Panc1 (cell line): Measurements from ENCODE around the gene AP5S1. TPM values are rescaled to one million over a fixed set of nuclear protein-coding genes. Genes with fewer than 3 reads are reported as not detected.

Experiments
- ATAC-seq: fragments of 200-7000 bp; cut with Tn5 transposase; 2 replicates; pipeline ENCODE4 v1.9.1; 2020; ENCODE audit warnings: mild to moderate bottlenecking, moderate library complexity
- BruUV-seq: library from RNA; stranded (reverse); fragments of 400-500 nt; replicated peaks from 2 replicates; lab custom pipeline; 2021; lab: Mats Ljungman, UMichigan
- CTCF ChIA-PET: fragments of 300-600 bp; sonication (Branson Sonifier 250); formaldehyde crosslinking; loops from one replicate; lab custom pipeline; 2022; ENCODE audit warnings: antibody characterized with exemption; lab: Charles Lee
- POLR2A ChIA-PET: fragments of 300-600 bp; sonication (Branson Sonifier 250); formaldehyde crosslinking; loops from one replicate; lab custom pipeline; 2022; ENCODE audit warnings: antibody characterized with exemption; lab: Charles Lee
- DNase-seq: peaks from one replicate; pipeline ENCODE4 v3.0.0-alpha.2; 2010; ENCODE audit warnings: low read depth, low spot score
- H3K27ac ChIP-seq: 2 replicates; pipeline ENCODE4 v1.5.1; 2011; ENCODE audit warnings: mild to moderate bottlenecking, low read length, inconsistent platforms
- H3K27me3 ChIP-seq: fragments of 200-500 bp; sonication (Bioruptor generic); 2 replicates; pipeline ENCODE4 v1.6.0; 2014; ENCODE audit warnings: low read length, inconsistent platforms; ENCODE audit not compliant: control insufficient read depth, insufficient read depth
- H3K36me3 ChIP-seq: fragments of 200-500 bp; sonication (Bioruptor generic); 2 replicates; pipeline ENCODE4 v1.5.1; 2014; ENCODE audit warnings: inconsistent platforms, mild to moderate bottlenecking, low read length, moderate library complexity; ENCODE audit not compliant: control insufficient read depth, insufficient read depth
- H3K4me1 ChIP-seq: 2 replicates; pipeline ENCODE4 v1.5.1; 2011; ENCODE audit warnings: inconsistent platforms, mild to moderate bottlenecking, low read length, moderate library complexity; ENCODE audit not compliant: control insufficient read depth, insufficient read depth
- H3K4me3 ChIP-seq, 2 experiments: 2 replicates each; pipeline ENCODE4 v1.5.1; 2011 to 2012; ENCODE audit warnings: low read depth in 2 of 2, low read length in 2 of 2, mild to moderate bottlenecking in 2 of 2, inconsistent platforms in 1 of 2, moderate library complexity in 1 of 2
- H3K9me3 ChIP-seq: fragments of 200-500 bp; sonication (Bioruptor generic); 2 replicates; pipeline ENCODE4 v1.5.1; 2014; ENCODE audit warnings: low read depth, mild to moderate bottlenecking, inconsistent platforms, low read length, moderate library complexity; ENCODE audit not compliant: control insufficient read depth, insufficient read depth
- POLR2AphosphoS5 ChIP-seq: IDR thresholded peaks from 2 replicates; pipeline ENCODE4 v1.6.1; 2012; ENCODE audit warnings: mild to moderate bottlenecking, low read depth, low read length, moderate library complexity
- REST ChIP-seq, 2 experiments: IDR thresholded peaks; 2 replicates each; pipeline ENCODE4 v1.6.1; 2011 to 2012; ENCODE audit warnings: low read depth in 2 of 2, control low read depth in 1 of 2, low read length in 1 of 2, mild to moderate bottlenecking in 1 of 2, moderate library complexity in 1 of 2; ENCODE audit not compliant: insufficient read depth in 1 of 2
- SIN3A ChIP-seq: IDR thresholded peaks from 2 replicates; pipeline ENCODE4 v1.6.1; 2012; ENCODE audit warnings: low read depth, mild to moderate bottlenecking, low read length, moderate library complexity, borderline replicate concordance; ENCODE audit not compliant: insufficient read depth
- TCF7L2 ChIP-seq: IDR thresholded peaks from 2 replicates; pipeline ENCODE4 v1.6.1; 2011; ENCODE audit warnings: mild to moderate bottlenecking, low read depth, low read length, inconsistent platforms
- in situ Hi-C: cut with HindIII; loops from 2 replicates; pipeline ENCODE4 v1.10.0; 2016; ENCODE audit warnings: low sequenced_read_pairs, low pct_unique_long_range_greater_than_20kb
- intact Hi-C: fragments of 100-400 bp; cut with micrococcal nuclease; formaldehyde crosslinking; loops from one replicate; pipeline ENCODE4 v1.10.0; 2022; ENCODE audit not compliant: unreplicated experiment
- total RNA-seq: library from RNA; stranded (reverse); gene quantifications from one replicate; pipeline ENCODE4 v1.2.1, GENCODE V29; 2021; ENCODE audit not compliant: unreplicated experiment
- TF ChIP-seq, protein P1 (sequence below): fragments of 450-650 bp; IDR thresholded peaks from 2 replicates; pipeline ENCODE4 v1.5.1; 2017; ENCODE audit warnings: mild to moderate bottlenecking

AP5S1 gene
- total RNA-seq, 1 experiment from 2014 or later, result 23.1 TPM

- Histone ChIP-seq H3K27ac (no peak overlapping the region), H3K36me3 (peaks cover 4% of the 10 kb centered on the region; the same call in 1 of the 2 replicates), H3K27me3 (no peaks in the 10 kb centered on the region), H3K4me1 (no peaks in the 10 kb centered on the region), H3K9me3 (peaks cover 2% of the 10 kb centered on the region; the same call in 1 of the 2 replicates), H3K4me3 (no peak overlapping the region)
- intact Hi-C loops, result no loop called here
- in situ Hi-C loops, result no loop called here
- TF ChIP-seq, protein P1, sequence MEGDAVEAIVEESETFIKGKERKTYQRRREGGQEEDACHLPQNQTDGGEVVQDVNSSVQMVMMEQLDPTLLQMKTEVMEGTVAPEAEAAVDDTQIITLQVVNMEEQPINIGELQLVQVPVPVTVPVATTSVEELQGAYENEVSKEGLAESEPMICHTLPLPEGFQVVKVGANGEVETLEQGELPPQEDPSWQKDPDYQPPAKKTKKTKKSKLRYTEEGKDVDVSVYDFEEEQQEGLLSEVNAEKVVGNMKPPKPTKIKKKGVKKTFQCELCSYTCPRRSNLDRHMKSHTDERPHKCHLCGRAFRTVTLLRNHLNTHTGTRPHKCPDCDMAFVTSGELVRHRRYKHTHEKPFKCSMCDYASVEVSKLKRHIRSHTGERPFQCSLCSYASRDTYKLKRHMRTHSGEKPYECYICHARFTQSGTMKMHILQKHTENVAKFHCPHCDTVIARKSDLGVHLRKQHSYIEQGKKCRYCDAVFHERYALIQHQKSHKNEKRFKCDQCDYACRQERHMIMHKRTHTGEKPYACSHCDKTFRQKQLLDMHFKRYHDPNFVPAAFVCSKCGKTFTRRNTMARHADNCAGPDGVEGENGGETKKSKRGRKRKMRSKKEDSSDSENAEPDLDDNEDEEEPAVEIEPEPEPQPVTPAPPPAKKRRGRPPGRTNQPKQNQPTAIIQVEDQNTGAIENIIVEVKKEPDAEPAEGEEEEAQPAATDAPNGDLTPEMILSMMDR, result no peak
- TF ChIP-seq POLR2AphosphoS5 (no peak), TCF7L2 (no peak), SIN3A (no peak), REST (IDR thresholded peaks at IDR 0.05; ENCODE audit: insufficient read depth in 1 of 2, low read depth in 2 of 2, low read length in 1 of 2) (no peak)
- POLR2A ChIA-PET, result no interaction called here
- ATAC-seq, result no peak
- BruUV-seq, result no TSS peak
- CTCF ChIA-PET, result no interaction called here
- DNase-seq, result no peak
These were observed 40.8 kb downstream of the AP5S1 start for GRCh38 chr20:3861191-3861590.

DNA sequence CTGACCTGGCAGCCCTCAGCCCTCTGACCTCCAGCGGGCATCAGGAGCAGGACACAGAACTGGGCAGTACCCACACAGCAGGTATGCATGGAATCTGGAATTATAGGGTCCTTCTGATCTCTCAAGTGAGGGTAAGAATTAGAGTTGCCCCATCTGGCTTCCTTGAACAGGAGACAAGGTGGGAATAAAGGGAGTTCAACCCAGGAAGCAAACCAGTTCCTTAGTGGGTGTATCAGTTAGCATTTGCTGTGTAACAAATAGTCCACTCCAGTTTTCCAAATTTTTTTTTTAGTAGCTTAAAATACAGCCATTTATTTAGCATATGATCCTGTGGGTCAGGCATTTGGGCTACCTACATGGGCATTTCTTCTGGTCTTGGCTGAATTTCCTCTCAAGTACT lies 42.0 kb downstream of the AP5S1 start:
- TF ChIP-seq POLR2AphosphoS5 (no peak), REST (IDR thresholded peaks at IDR 0.05; ENCODE audit: insufficient read depth in 1 of 2, low read depth in 2 of 2, low read length in 1 of 2) (no peak), SIN3A (no peak), TCF7L2 (no peak)
- TF ChIP-seq, protein P1, result no peak
- ATAC-seq (no peak), DNase-seq (no peak)
- no peaks in the 10 kb centered on the region for H3K4me1 ChIP-seq
- POLR2A ChIA-PET, result no interaction called here
- H3K27ac ChIP-seq, result no peak overlapping the region
- H3K9me3 ChIP-seq, result peaks cover 2% of the 10 kb centered on the region; the same call in 1 of the 2 replicates
- intact Hi-C loops (no loop called here), in situ Hi-C loops (no loop called here)
- no peak overlapping the region for H3K4me3 ChIP-seq
- CTCF ChIA-PET, result interaction anchor here (0.6 kb wide), 1 partner anchor 300 kb away, joined by 3 read pairs; no protein-coding TSS in a partner anchor
- no peaks in the 10 kb centered on the region for H3K27me3 ChIP-seq
- BruUV-seq, result no TSS peak
- H3K36me3 ChIP-seq, result peaks cover 4% of the 10 kb centered on the region; the same call in 1 of the 2 replicates
